Chondrocyte (in vitro differentiated cells): ENCODE data around the gene SIRPA. TPM values are rescaled to one million over a fixed set of nuclear protein-coding genes. Genes with fewer than 3 reads are reported as not detected.

ENCODE experiments used
- DNase-seq: peaks from one replicate; pipeline ENCODE4 v3.0.0; 2021; ENCODE audit warnings: mixed read lengths, low spot score
- H3K27ac Mint-ChIP-seq: one replicate; pipeline ENCODE4 v1.8.0; 2021; ENCODE audit warnings: mild to moderate bottlenecking, moderate library complexity, mixed read lengths; ENCODE audit not compliant: unreplicated experiment
- H3K27me3 Mint-ChIP-seq: 2 replicates; pipeline ENCODE4 v1.8.0; 2021; ENCODE audit warnings: low read depth, mixed read lengths
- H3K36me3 Mint-ChIP-seq: 2 replicates; pipeline ENCODE4 v1.8.0; 2021; ENCODE audit warnings: low read depth, mixed read lengths
- H3K4me1 Mint-ChIP-seq: 2 replicates; pipeline ENCODE4 v1.8.0; 2021; ENCODE audit warnings: low read depth, mild to moderate bottlenecking, mixed read lengths
- H3K4me3 Mint-ChIP-seq: one replicate; pipeline ENCODE4 v1.8.0; 2021; ENCODE audit warnings: mild to moderate bottlenecking, moderate library complexity, mixed read lengths; ENCODE audit not compliant: unreplicated experiment
- H3K9me3 Mint-ChIP-seq: 2 replicates; pipeline ENCODE4 v1.8.0; 2021; ENCODE audit warnings: low read depth, mixed read lengths
- CTCF ChIP-seq: fragments of 200-600 bp; sonication (generic); IDR thresholded peaks from 2 replicates; pipeline ENCODE4 v1.5.0; 2021; ENCODE audit warnings: antibody characterized with exemption, mild to moderate bottlenecking, moderate library complexity
- total RNA-seq: library from RNA; stranded (reverse); gene quantifications from 3 replicates; pipeline ENCODE4 v1.2.1, GENCODE V29; 2021

Gene SIRPA
- total RNA-seq, 1 donor from 2014 or later = 25.6 TPM

DNA sequence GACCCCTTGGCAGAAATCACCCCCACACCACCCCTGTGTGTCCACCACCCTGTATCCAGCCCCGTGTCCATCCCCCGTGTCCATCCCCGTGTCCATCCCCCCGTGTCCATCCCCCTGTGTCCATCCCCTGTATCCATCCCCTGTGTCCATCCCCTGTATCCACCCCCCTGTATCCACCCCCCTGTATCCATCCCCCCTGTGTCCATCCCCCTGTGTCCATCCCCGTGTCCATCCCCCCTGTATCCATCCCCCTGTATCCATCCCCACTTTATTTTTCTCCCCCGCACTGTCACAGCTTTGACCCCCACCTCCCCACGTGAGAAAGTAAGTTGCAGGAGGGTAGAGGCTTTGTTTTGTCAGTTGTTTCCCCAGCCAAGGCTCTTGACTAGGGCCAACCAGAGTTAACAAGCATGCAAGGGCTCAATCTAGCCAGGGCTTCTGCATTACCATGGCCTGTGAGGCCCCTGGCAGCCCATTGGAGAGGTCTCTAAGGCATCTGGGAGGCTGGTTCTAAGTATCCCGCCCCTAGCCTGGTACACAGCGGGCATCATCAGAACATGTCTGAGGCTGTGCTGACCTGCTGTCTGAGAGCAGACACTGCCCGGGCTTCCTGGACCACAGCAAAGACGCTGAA is 18.1 kb upstream of the SIRPA start:
- Mint-ChIP-seq H3K27ac (no peak overlapping the region), H3K9me3 (peaks cover 2% of the 10 kb centered on the region), H3K36me3 (no peaks in the 10 kb centered on the region), H3K4me1 (no peaks in the 10 kb centered on the region), H3K27me3 (peaks cover 13% of the 10 kb centered on the region), H3K4me3 (no peak overlapping the region)
- no peak for DNase-seq
- TF ChIP-seq CTCF = no peak

- DNase-seq = no peak
- peaks cover 16% of the 10 kb centered on the region for H3K27me3 Mint-ChIP-seq
- no peaks in the 10 kb centered on the region for H3K4me1 Mint-ChIP-seq
- no peak overlapping the region for H3K4me3 Mint-ChIP-seq
- peaks cover 2% of the 10 kb centered on the region for H3K9me3 Mint-ChIP-seq
- TF ChIP-seq CTCF = no peak
- H3K36me3 Mint-ChIP-seq = no peaks in the 10 kb centered on the region
- no peak overlapping the region for H3K27ac Mint-ChIP-seq
These were observed 17.5 kb upstream of the SIRPA start for GRCh38 chr20:1877609-1878200.

DNA sequence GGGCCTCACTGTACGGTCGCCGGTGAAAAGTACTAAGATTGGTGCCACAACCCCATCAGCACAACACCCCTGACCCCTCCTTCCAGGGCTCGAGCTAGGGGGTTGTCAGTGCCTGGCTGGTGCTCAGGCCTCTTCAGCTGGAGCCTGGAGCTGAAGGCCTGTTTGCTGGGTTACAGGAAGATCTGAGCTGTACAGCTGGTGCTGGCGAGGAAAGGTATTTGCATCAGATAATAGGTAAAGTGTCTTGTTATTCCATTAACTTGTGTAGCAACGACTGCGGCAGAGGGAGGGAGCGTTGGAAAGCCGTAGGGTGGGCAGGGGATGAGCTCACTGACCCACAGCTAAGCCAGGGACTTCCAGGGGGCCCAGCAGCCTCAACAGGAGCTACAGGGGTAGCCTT is 15.8 kb upstream of the SIRPA start:
- peaks cover 6% of the 10 kb centered on the region for H3K4me1 Mint-ChIP-seq
- no peaks in the 10 kb centered on the region for H3K36me3 Mint-ChIP-seq
- no peak for TF ChIP-seq CTCF
- no peaks in the 10 kb centered on the region for H3K9me3 Mint-ChIP-seq
- no peak for DNase-seq
- H3K27me3 Mint-ChIP-seq = peaks cover 24% of the 10 kb centered on the region
- no peak overlapping the region for H3K4me3 Mint-ChIP-seq
- H3K27ac Mint-ChIP-seq = no peak overlapping the region

DNA sequence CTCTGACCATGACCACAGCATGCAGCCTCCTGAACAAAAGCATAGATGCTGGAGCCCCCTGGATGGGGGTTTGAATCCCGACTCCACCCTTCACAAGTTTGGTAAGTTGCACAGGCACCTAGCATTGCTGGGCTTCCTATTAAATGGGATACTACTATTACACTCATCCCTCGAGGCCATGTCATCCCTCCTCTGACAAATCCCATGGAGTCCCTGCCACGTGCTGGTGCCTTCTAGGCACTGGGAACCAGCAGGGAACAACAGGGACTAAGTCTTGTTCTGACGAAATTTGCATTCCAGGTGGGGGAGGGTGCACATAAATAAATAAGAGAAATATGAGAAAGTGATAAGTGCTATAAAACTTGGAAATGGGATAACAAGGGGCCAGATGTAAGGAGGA is 15.3 kb upstream of the SIRPA start:
- Mint-ChIP-seq H3K9me3 (no peaks in the 10 kb centered on the region), H3K36me3 (no peaks in the 10 kb centered on the region), H3K4me3 (no peak overlapping the region), H3K27ac (no peak overlapping the region), H3K27me3 (peaks cover 24% of the 10 kb centered on the region), H3K4me1 (peaks cover 6% of the 10 kb centered on the region)
- no peak for DNase-seq
- TF ChIP-seq CTCF = no peak

GRCh38 chr20:1880529-1881239 is 14.5 kb upstream of the SIRPA start:
- Mint-ChIP-seq H3K36me3 (no peaks in the 10 kb centered on the region), H3K27me3 (peaks cover 24% of the 10 kb centered on the region), H3K4me1 (peaks cover 6% of the 10 kb centered on the region), H3K9me3 (no peaks in the 10 kb centered on the region), H3K4me3 (no peak overlapping the region), H3K27ac (no peak overlapping the region)
- no peak for TF ChIP-seq CTCF
- DNase-seq = no peak
